GM12878 (cell line): ENCODE data around the gene UBAC2. TPM values are rescaled to one million over a fixed set of nuclear protein-coding genes. Genes with fewer than 3 reads are reported as not detected.
"Not testable (repeated sequence)": the region's sequence is repeated elsewhere in the genome, so short reads cannot be mapped to it uniquely, and the experiment has no call there.

Experiments
- ATAC-seq: fragments of 200-7000 bp; cut with Tn5 transposase; 3 replicates; pipeline ENCODE4 v1.9.1; 2020; ENCODE audit warnings: mild to moderate bottlenecking, moderate library complexity
- BruUV-seq: library from RNA; stranded (reverse); fragments of 400-500 nt; replicated peaks from 2 replicates; lab custom pipeline; 2021; lab: Mats Ljungman, UMichigan
- CTCF ChIA-PET: fragments of 300-600 bp; sonication (Branson Sonifier 250); formaldehyde crosslinking; extraction: SDS; loops from one replicate; lab custom pipeline; 2021; ENCODE audit warnings: inconsistent platforms; lab: Yijun Ruan, JAX
- POLR2A ChIA-PET: fragments of 350-600 bp; formaldehyde crosslinking; extraction: SDS; loops from one replicate; lab custom pipeline; 2021; ENCODE audit warnings: inconsistent platforms; lab: Charles Lee
- RAD21 ChIA-PET: fragments of 300-600 bp; sonication (Branson Sonifier 250); formaldehyde crosslinking; loops from one replicate; lab custom pipeline; 2023; ENCODE audit warnings: antibody characterized with exemption; ENCODE audit not compliant: unreplicated experiment; lab: Charles Lee
- SMC1A ChIA-PET: fragments of 300-600 bp; sonication (Branson Sonifier 250); formaldehyde crosslinking; loops from one replicate; lab custom pipeline; 2023; ENCODE audit not compliant: unreplicated experiment, uncharacterized antibody; lab: Charles Lee
- DNase-seq: peaks from one replicate; pipeline ENCODE4 v3.0.0-alpha.2; 2011; ENCODE audit warnings: low read depth, low spot score
- FAIRE-seq: peaks from 3 replicates; lab custom pipeline; 2011; peaks lifted over from hg19 to GRCh38; lab: Jason Lieb, UNC
- H2AFZ ChIP-seq: 2 replicates; pipeline ENCODE4 v1.6.0; 2011; ENCODE audit warnings: low read depth, low read length, control low read depth; ENCODE audit not compliant: control insufficient read depth
- H3K27ac ChIP-seq: 2 replicates; pipeline ENCODE4 v1.5.1; 2011; ENCODE audit warnings: control low read depth; ENCODE audit not compliant: control insufficient read depth, insufficient read depth
- H3K27me3 ChIP-seq, 2 experiments: replicated peaks in 1 of 2; 2 replicates each; pipeline versions ENCODE4 v1.6.0 to v1.6.1; 2011; ENCODE audit warnings: low read length in 1 of 2; ENCODE audit not compliant: control insufficient read depth in 2 of 2, insufficient read depth in 2 of 2
- H3K36me3 ChIP-seq, 2 experiments: 2 replicates each; pipeline ENCODE4 v1.5.1; 2011; ENCODE audit warnings: low read length in 1 of 2; ENCODE audit not compliant: control insufficient read depth in 2 of 2, insufficient read depth in 2 of 2
- H3K4me1 ChIP-seq: 2 replicates; pipeline ENCODE4 v1.6.1; 2011; ENCODE audit warnings: mild to moderate bottlenecking, low read length, moderate library complexity, mixed read lengths; ENCODE audit not compliant: control insufficient read depth, insufficient read depth
- H3K4me2 ChIP-seq: 2 replicates; pipeline ENCODE4 v1.6.0; 2011; ENCODE audit warnings: control low read depth; ENCODE audit not compliant: control insufficient read depth, insufficient read depth
- H3K4me3 ChIP-seq: fragments of 200-600 bp; sonication (generic); 2 replicates; pipeline ENCODE4 v1.5.1; 2016
- H3K79me2 ChIP-seq: 2 replicates; pipeline ENCODE4 v1.6.0; 2011; ENCODE audit warnings: low read length; ENCODE audit not compliant: control insufficient read depth, insufficient read depth
- H3K9ac ChIP-seq: 2 replicates; pipeline ENCODE4 v1.8.0; 2011; ENCODE audit warnings: low read length, control low read depth, mixed read lengths; ENCODE audit not compliant: control insufficient read depth, insufficient read depth
- H3K9me3 ChIP-seq: replicated peaks from 3 replicates; pipeline ENCODE4 v1.5.1; 2011; ENCODE audit warnings: mild to moderate bottlenecking, low read length; ENCODE audit not compliant: control insufficient read depth, insufficient read depth
- H4K20me1 ChIP-seq: 2 replicates; pipeline ENCODE4 v1.6.0; 2011; ENCODE audit not compliant: control insufficient read depth, insufficient read depth
- WGBS: methylation state at CpG from one replicate; pipeline ENCODE4 v1.1.6; 2016; ENCODE audit warnings: low lambda C conversion rate; ENCODE audit not compliant: insufficient replicate concordance, insufficient coverage; ENCODE audit errors: missing lambda C conversion rate; 5-methylcytosine and 5-hydroxymethylcytosine counted together
- in situ Hi-C: fragments of 300-500 bp; cut with MboI; formaldehyde crosslinking; loops from 9 replicates; pipeline ENCODE4 v1.14.3; 2018; ENCODE audit warnings: mixed read lengths
- intact Hi-C: fragments of 100-400 bp; cut with micrococcal nuclease; formaldehyde crosslinking; loops from one replicate; pipeline ENCODE4 v1.14.2; 2022; ENCODE audit not compliant: unreplicated experiment
- polyA plus RNA-seq, 11 experiments: library from polyadenylated mRNA; depleted of rRNA in 4 of 11; unstranded in 6 of 11; stranded (reverse) in 5 of 11; fragments of >200 nt; fragmentation: Nextera tagmentation in 4 of 11; fragmentation: Illumina TruSeq in 1 of 11; extraction: Ambion mirVana in 4 of 11; extraction: Trizol in 1 of 11; gene quantifications; 1 replicate in 1 of 11; 2 replicates in 10 of 11; pipeline versions ENCODE4 v1.2.1 to v1.2.3, GENCODE V29; 2011 to 2016; ENCODE audit warnings: inconsistent platforms in 2 of 11, missing spikeins in 2 of 11, low read depth in 1 of 11
- total RNA-seq, 4 experiments: library from RNA; depleted of rRNA in 3 of 4; stranded (reverse); fragments of >200 nt in 3 of 4; fragmentation: Illumina TruSeq in 1 of 4; extraction: Trizol in 1 of 4; gene quantifications; 2 replicates each; pipeline versions ENCODE4 v1.2.1 to v1.2.3, GENCODE V29; 2013 to 2021

Gene UBAC2
- total and polyA plus RNA-seq, 10 of the 15 experiments (the other 5 are each of a cell fraction or from before 2014, with no cell fraction given): 3.0 to 54.6 (median 17.4) TPM

DNA sequence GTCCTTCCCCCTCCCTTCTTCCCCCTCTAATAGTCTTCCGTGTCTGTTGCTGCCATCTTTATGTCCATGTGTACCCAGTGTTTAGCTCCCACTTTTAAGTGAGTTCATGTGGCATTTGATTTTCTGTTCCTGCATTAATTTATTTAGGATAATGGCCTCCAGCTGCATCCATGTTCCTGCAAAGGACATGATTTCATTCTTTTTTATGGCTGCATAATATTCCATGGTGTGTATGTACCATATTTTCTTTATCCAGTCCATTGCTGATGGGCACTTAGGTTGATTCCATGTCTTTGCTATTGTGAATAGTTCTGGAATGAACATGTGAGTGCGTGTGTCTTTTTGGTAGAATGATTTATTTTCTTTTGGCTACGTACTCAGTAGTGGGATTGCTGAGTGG is 48.5 kb downstream of the UBAC2 start:
- ChIA-PET CTCF (interaction anchor here (0.8 to 0.9 kb wide), 2 partner anchors 9 to 17 kb away, joined by 3 to 4 read pairs; partner anchors contain the start of gene GPR18), SMC1A (interaction anchor here (0.6 kb wide), 1 partner anchor 143 kb away, joined by 3 read pairs; no protein-coding TSS in a partner anchor)
- FAIRE-seq, H3K4me3 ChIP-seq, H3K9me3 ChIP-seq, H3K9ac ChIP-seq, H3K79me2 ChIP-seq, intact Hi-C loops, H4K20me1 ChIP-seq, H3K36me3 ChIP-seq, H3K4me2 ChIP-seq, RAD21 ChIA-PET, in situ Hi-C loops, DNase-seq, H3K27ac ChIP-seq, H3K4me1 ChIP-seq, H3K27me3 ChIP-seq, BruUV-seq, H2AFZ ChIP-seq, POLR2A ChIA-PET, ATAC-seq: not testable (repeated sequence)
- 100% methylated on average over 3 of the region's 3 CpGs for WGBS

DNA sequence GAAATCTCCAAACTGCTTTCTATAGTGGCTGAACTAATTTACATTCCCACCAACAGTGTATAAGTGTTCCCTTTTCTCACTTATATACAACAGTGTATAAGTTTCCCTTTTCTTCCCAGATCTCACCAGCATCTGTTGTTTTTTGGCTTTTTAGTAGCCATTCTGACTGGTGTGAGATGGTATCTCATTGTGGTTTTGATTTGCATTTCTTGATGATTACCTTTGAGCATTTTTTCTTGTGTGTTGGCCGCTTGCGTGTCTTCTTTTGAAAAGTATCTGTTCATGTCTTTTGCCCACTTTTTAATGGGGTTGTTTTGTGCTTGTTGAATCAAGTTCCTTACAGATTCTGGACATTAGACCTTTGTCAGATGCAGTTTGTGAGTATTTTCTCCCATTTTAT is 49.0 kb downstream of the UBAC2 start:
- SMC1A ChIA-PET: interaction anchor here (0.6 kb wide), 1 partner anchor 142 kb away, joined by 3 read pairs; no protein-coding TSS in a partner anchor
- CTCF ChIA-PET: interaction anchor here (0.8 kb wide), 1 partner anchor 17 kb away, joined by 3 read pairs; no protein-coding TSS in a partner anchor
- H3K4me2 ChIP-seq, POLR2A ChIA-PET, H2AFZ ChIP-seq, H3K27me3 ChIP-seq, H3K9ac ChIP-seq, H3K27ac ChIP-seq, H3K9me3 ChIP-seq, RAD21 ChIA-PET, BruUV-seq, H3K4me3 ChIP-seq, H3K79me2 ChIP-seq, DNase-seq, H3K4me1 ChIP-seq, H3K36me3 ChIP-seq, ATAC-seq, H4K20me1 ChIP-seq, intact Hi-C loops, FAIRE-seq, in situ Hi-C loops: not testable (repeated sequence)
- 100% methylated on average over 2 of the region's 2 CpGs for WGBS
